ENCODE results near the gene EPHA6. TPM values are rescaled to one million over a fixed set of nuclear protein-coding genes. Genes with fewer than 3 reads are reported as not detected.

The EPHA6 gene
- total and polyA plus RNA-seq, 2 donors (not counting 3 experiments of a cell fraction or from before 2014, with no cell fraction given), result not detected

- intact Hi-C loops (cut with micrococcal nuclease), result no loop called here
- no TSS peak for BruUV-seq (replicated peaks)
- FAIRE-seq (no peak), DNase-seq (ENCODE audit: low read depth, low spot score) (no peak)
- Histone ChIP-seq H4K20me1 (replicated peaks; ENCODE audit: control insufficient read depth, extremely low read depth, insufficient read depth, low read length) (no peaks in the 10 kb centered on the region), H3K4me3 (replicated peaks in 1 of 3; ENCODE audit: insufficient read depth in 1 of 3, low read depth in 1 of 3, low read length in 3 of 3) (no peak overlapping the region), H3K4me2 (ENCODE audit: insufficient read depth, low read length) (no peak overlapping the region), H2AFZ (ENCODE audit: low read depth, low read length) (no peak overlapping the region), H3K9ac (replicated peaks; ENCODE audit: extremely low read depth, insufficient read depth, low read length) (no peak overlapping the region), H3K27me3 (ENCODE audit: control insufficient read depth in 2 of 2, insufficient read depth in 2 of 2, low read length in 2 of 2) (no peaks in the 10 kb centered on the region), H3K36me3 (ENCODE audit: control insufficient read depth in 2 of 2, extremely low read depth in 1 of 2, insufficient read depth in 2 of 2, low read length in 2 of 2) (no peaks in the 10 kb centered on the region), H3K9me1 (replicated peaks; ENCODE audit: control insufficient read depth, extremely low read depth, insufficient read depth, low read length) (no peaks in the 10 kb centered on the region), H3K9me3 (replicated peaks; ENCODE audit: control insufficient read depth, insufficient read depth, low read length) (no peaks in the 10 kb centered on the region), H3K4me1 (ENCODE audit: control insufficient read depth, extremely low read depth, insufficient read depth, low read length) (no peaks in the 10 kb centered on the region), H3K79me2 (ENCODE audit: control insufficient read depth, insufficient read depth, low read length) (no peaks in the 10 kb centered on the region), H3K27ac (ENCODE audit: insufficient read depth, low read depth, low read length) (no peak overlapping the region)
- POLR2A ChIA-PET, result no interaction called here
- TF ChIP-seq FOS (IDR thresholded peaks at IDR 0.05; ENCODE audit: borderline replicate concordance, insufficient read depth, low read length) (no peak), MYC (IDR thresholded peaks at IDR 0.05; ENCODE audit: low read depth, low read length) (no peak), POLR2AphosphoS5 (IDR thresholded peaks at IDR 0.05; ENCODE audit: insufficient read depth, low read depth, low read length) (no peak), EZH2 (IDR thresholded peaks at IDR 0.05; ENCODE audit: borderline replicate concordance, low read depth, low read length, severe bottlenecking) (no peak), GATA2 (IDR thresholded peaks at IDR 0.05; ENCODE audit: insufficient read depth, insufficient read length, low read depth, low read length) (no peak), JUN (IDR thresholded peaks at IDR 0.05; ENCODE audit: borderline replicate concordance, insufficient read depth, insufficient read length, low read depth) (no peak), CTCF (IDR thresholded peaks at IDR 0.05; ENCODE audit: extremely low read depth in 1 of 2, insufficient read depth in 1 of 2, low read depth in 1 of 2, low read length in 2 of 2) (no peak), MAX (IDR thresholded peaks at IDR 0.05; ENCODE audit: insufficient read depth, insufficient read length) (no peak), POLR2A (IDR thresholded peaks at IDR 0.05; ENCODE audit: low read depth, low read length) (no peak)
- CTCF ChIA-PET, result no interaction called here
- dilution Hi-C loops (cut with MboI; ENCODE audit: extremely low pct_ligation_motif_present, low sequenced_read_pairs), result no loop called here
Measured at GRCh38 chr3:96844204-96844514, 29.8 kb downstream of the EPHA6 start.

All from endothelial cell of umbilical vein (primary cell).